Astrocyte (in vitro differentiated cells and primary cell): ENCODE data around the gene SEMA6A. TPM values are rescaled to one million over a fixed set of nuclear protein-coding genes. Genes with fewer than 3 reads are reported as not detected.

ENCODE experiments used
- DNase-seq: peaks from one replicate; pipeline ENCODE4 v3.0.0-alpha.2; 2010; ENCODE audit warnings: low read depth
- FAIRE-seq: peaks from 2 replicates; lab custom pipeline; 2011; peaks lifted over from hg19 to GRCh38; lab: Jason Lieb, UNC
- H2AFZ ChIP-seq: 2 replicates; pipeline ENCODE4 v1.6.0; 2012; ENCODE audit warnings: low read depth, low read length, inconsistent platforms
- H3K27ac ChIP-seq: 2 replicates; pipeline ENCODE4 v1.5.1; 2011; ENCODE audit warnings: low read depth, low read length, inconsistent platforms
- H3K27me3 ChIP-seq: 2 replicates; pipeline ENCODE4 v1.6.0; 2011; ENCODE audit warnings: low read length, inconsistent platforms; ENCODE audit not compliant: insufficient read depth
- H3K36me3 ChIP-seq: 2 replicates; pipeline ENCODE4 v1.5.1; 2011; ENCODE audit warnings: low read length, inconsistent platforms; ENCODE audit not compliant: insufficient read depth
- H3K4me1 ChIP-seq: 2 replicates; pipeline ENCODE4 v1.5.1; 2011; ENCODE audit warnings: low read length, inconsistent platforms; ENCODE audit not compliant: insufficient read depth
- H3K4me2 ChIP-seq: 2 replicates; pipeline ENCODE4 v1.6.0; 2012; ENCODE audit warnings: low read length, inconsistent platforms
- H3K4me3 ChIP-seq: 2 replicates; pipeline ENCODE4 v1.5.1; 2011; ENCODE audit warnings: low read depth, mild to moderate bottlenecking, low read length, inconsistent platforms; ENCODE audit not compliant: insufficient read depth
- H3K79me2 ChIP-seq: 2 replicates; pipeline ENCODE4 v1.6.0; 2012; ENCODE audit warnings: mild to moderate bottlenecking, low read length, inconsistent platforms; ENCODE audit not compliant: insufficient read depth
- H3K9ac ChIP-seq: 2 replicates; pipeline ENCODE4 v1.6.0; 2012; ENCODE audit warnings: mild to moderate bottlenecking, low read length, inconsistent platforms
- H3K9me3 ChIP-seq: 2 replicates; pipeline ENCODE4 v1.5.1; 2012; ENCODE audit warnings: low read depth, mild to moderate bottlenecking, low read length, inconsistent platforms; ENCODE audit not compliant: insufficient read depth
- H4K20me1 ChIP-seq: 2 replicates; pipeline ENCODE4 v1.6.0; 2012; ENCODE audit warnings: low read length, inconsistent platforms; ENCODE audit not compliant: insufficient read depth
- H3K27ac Mint-ChIP-seq: one replicate; pipeline ENCODE4 v1.8.0; 2021; ENCODE audit warnings: mild to moderate bottlenecking, mixed read lengths; ENCODE audit not compliant: unreplicated experiment
- H3K27me3 Mint-ChIP-seq: one replicate; pipeline ENCODE4 v1.8.0; 2021; ENCODE audit warnings: low read depth, mixed read lengths; ENCODE audit not compliant: unreplicated experiment
- H3K36me3 Mint-ChIP-seq: one replicate; pipeline ENCODE4 v1.8.0; 2021; ENCODE audit warnings: low read depth, mixed read lengths; ENCODE audit not compliant: unreplicated experiment
- H3K4me1 Mint-ChIP-seq: one replicate; pipeline ENCODE4 v1.8.0; 2021; ENCODE audit warnings: low read depth, mixed read lengths; ENCODE audit not compliant: unreplicated experiment
- H3K4me3 Mint-ChIP-seq: one replicate; pipeline ENCODE4 v1.8.0; 2021; ENCODE audit warnings: mild to moderate bottlenecking, moderate library complexity, mixed read lengths; ENCODE audit not compliant: unreplicated experiment
- H3K9me3 Mint-ChIP-seq: one replicate; pipeline ENCODE4 v1.8.0; 2021; ENCODE audit warnings: mild to moderate bottlenecking, mixed read lengths; ENCODE audit not compliant: unreplicated experiment
- CTCF ChIP-seq: IDR thresholded peaks from 2 replicates; pipeline ENCODE4 v1.5.1; 2011; ENCODE audit warnings: low read depth, mild to moderate bottlenecking, inconsistent platforms, low read length, moderate library complexity; ENCODE audit not compliant: insufficient read depth
- EZH2 ChIP-seq: IDR thresholded peaks from 2 replicates; pipeline ENCODE4 v1.6.1; 2012; ENCODE audit warnings: mild to moderate bottlenecking, low read length, inconsistent platforms; ENCODE audit not compliant: insufficient read depth
- total RNA-seq: library from RNA; stranded (reverse); gene quantifications from 2 replicates; pipeline ENCODE4 v1.2.1, GENCODE V29; 2021

SEMA6A gene
- total RNA-seq, 1 donor from 2014 or later, result 34.2 TPM

- no peak for TF ChIP-seq CTCF
- peak; percentile 29 for TF ChIP-seq EZH2
- Histone ChIP-seq H3K27me3 (peaks cover 55% of the 10 kb centered on the region), H4K20me1 (no peaks in the 10 kb centered on the region), H3K4me1 (peaks cover 27% of the 10 kb centered on the region), H3K9ac (peak overlapping the region; percentile 12), H2AFZ (peak overlapping the region; percentile 91), H3K79me2 (no peaks in the 10 kb centered on the region), H3K4me2 (peak overlapping the region; percentile 87), H3K27ac (no peak overlapping the region), H3K36me3 (no peaks in the 10 kb centered on the region), H3K9me3 (no peaks in the 10 kb centered on the region), H3K4me3 (peak overlapping the region; percentile 64)
- Mint-ChIP-seq H3K36me3 (no peaks in the 10 kb centered on the region), H3K27ac (peak overlapping the region; percentile 18), H3K4me1 (peaks cover 6% of the 10 kb centered on the region), H3K4me3 (peak overlapping the region; percentile 95), H3K9me3 (no peaks in the 10 kb centered on the region), H3K27me3 (no peaks in the 10 kb centered on the region)
- FAIRE-seq, result no peak
- DNase-seq, result no peak
These were observed 2.0 kb downstream of the SEMA6A start for GRCh38 chr5:116572350-116573278.

- peak overlapping the region; percentile 77 for H3K27ac Mint-ChIP-seq
- H3K4me1 Mint-ChIP-seq, result peaks cover 6% of the 10 kb centered on the region
- TF ChIP-seq CTCF (no peak), EZH2 (no peak)
- no peaks in the 10 kb centered on the region for H4K20me1 ChIP-seq
- H3K4me3 Mint-ChIP-seq, result peak overlapping the region; percentile 95
- peak overlapping the region; percentile 20 for H2AFZ ChIP-seq
- H3K9me3 Mint-ChIP-seq, result no peaks in the 10 kb centered on the region
- peaks cover 48% of the 10 kb centered on the region for H3K27me3 ChIP-seq
- no peaks in the 10 kb centered on the region for H3K79me2 ChIP-seq
- H3K36me3 Mint-ChIP-seq, result no peaks in the 10 kb centered on the region
- DNase-seq, result no peak
- FAIRE-seq, result no peak
- no peaks in the 10 kb centered on the region for H3K27me3 Mint-ChIP-seq
- H3K9ac ChIP-seq, result peak overlapping the region; percentile 12
- peaks cover 27% of the 10 kb centered on the region for H3K4me1 ChIP-seq
- H3K4me2 ChIP-seq, result peak overlapping the region; percentile 87
- no peaks in the 10 kb centered on the region for H3K9me3 ChIP-seq
- no peak overlapping the region for H3K27ac ChIP-seq
- H3K4me3 ChIP-seq, result peak overlapping the region; percentile 64
- no peaks in the 10 kb centered on the region for H3K36me3 ChIP-seq
These were observed 2.9 kb downstream of the SEMA6A start for GRCh38 chr5:116571568-116572349.
